ENCODE results near the gene IRAK1.

IRAK1 gene

DNA sequence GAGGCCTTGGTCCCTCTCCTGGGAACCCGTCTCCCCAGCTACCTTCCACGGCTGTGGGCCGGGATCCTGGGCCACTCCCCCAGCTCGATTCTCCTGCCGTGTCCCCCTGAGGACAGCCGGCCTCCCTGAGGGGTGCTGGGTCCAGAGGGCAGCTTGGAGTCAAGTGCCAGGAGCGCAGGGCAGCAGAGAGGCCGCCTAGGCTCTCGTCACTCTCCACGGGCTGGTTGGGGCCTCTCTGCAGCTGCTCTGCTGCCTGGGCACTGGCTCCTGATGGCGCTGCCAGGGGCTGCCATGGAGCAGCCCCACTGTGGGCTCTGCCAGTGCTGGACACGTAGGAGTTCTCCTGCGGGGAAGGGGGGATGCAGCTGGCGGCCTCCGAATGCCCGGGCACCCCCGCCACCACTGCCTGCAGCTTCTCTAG is 6.7 kb downstream of the IRAK1 start:
- no peaks in the 10 kb centered on the region for H4K20me1 ChIP-seq (ENCODE audit: insufficient read depth)
- 0 out of 2 replicates have a peak, but pooled peaks cover 5% of the 10 kb centered on the region for H3K36me3 ChIP-seq (ENCODE audit: insufficient read depth)
- H3K9ac ChIP-seq: no peak overlapping the region
- H3K27ac ChIP-seq: no peak overlapping the region
- H3K79me2 ChIP-seq (ENCODE audit: insufficient read depth, low read depth): peaks cover 21% of the 10 kb centered on the region
- H3K4me3 ChIP-seq (IDR thresholded peaks at IDR 0.05; ENCODE audit: insufficient read depth, low read depth, low read length): no peak overlapping the region
- H3K4me2 ChIP-seq: no peak overlapping the region
- no peak for TF ChIP-seq CTCF (conservative IDR thresholded peaks at IDR 0.05; ENCODE audit: low read depth, low read length)
- no peaks in the 10 kb centered on the region for H3K27me3 ChIP-seq (ENCODE audit: insufficient read depth, low read depth)
- peaks cover 50% of the 10 kb centered on the region for H3K4me1 ChIP-seq (ENCODE audit: low read depth, poor library complexity, severe bottlenecking)
- H2AFZ ChIP-seq (ENCODE audit: low read depth): no peak overlapping the region

GRCh38 chrX:154012336-154012991 is 7.2 kb downstream of the IRAK1 start:
- H3K27ac ChIP-seq: no peak overlapping the region
- TF ChIP-seq CTCF (conservative IDR thresholded peaks at IDR 0.05; ENCODE audit: low read depth, low read length): no peak
- H3K4me2 ChIP-seq: no peak overlapping the region
- no peaks in the 10 kb centered on the region for H4K20me1 ChIP-seq (ENCODE audit: insufficient read depth)
- H2AFZ ChIP-seq (ENCODE audit: low read depth): no peak overlapping the region
- H3K9ac ChIP-seq: no peak overlapping the region
- no peak overlapping the region for H3K4me3 ChIP-seq (IDR thresholded peaks at IDR 0.05; ENCODE audit: insufficient read depth, low read depth, low read length)
- H3K4me1 ChIP-seq (ENCODE audit: low read depth, poor library complexity, severe bottlenecking): peaks cover 52% of the 10 kb centered on the region
- H3K36me3 ChIP-seq (ENCODE audit: insufficient read depth): 0 out of 2 replicates have a peak, but pooled peaks cover 5% of the 10 kb centered on the region
- no peaks in the 10 kb centered on the region for H3K27me3 ChIP-seq (ENCODE audit: insufficient read depth, low read depth)
- H3K79me2 ChIP-seq (ENCODE audit: insufficient read depth, low read depth): peaks cover 16% of the 10 kb centered on the region

GRCh38 chrX:154011376-154012335 is 8.0 kb downstream of the IRAK1 start:
- TF ChIP-seq CTCF (conservative IDR thresholded peaks at IDR 0.05; ENCODE audit: low read depth, low read length): no peak
- peaks cover 44% of the 10 kb centered on the region for H3K4me1 ChIP-seq (ENCODE audit: low read depth, poor library complexity, severe bottlenecking)
- 0 out of 2 replicates have a peak, but pooled peaks cover 5% of the 10 kb centered on the region for H3K36me3 ChIP-seq (ENCODE audit: insufficient read depth)
- H3K4me2 ChIP-seq: no peak overlapping the region
- peaks cover 8% of the 10 kb centered on the region for H3K79me2 ChIP-seq (ENCODE audit: insufficient read depth, low read depth)
- H4K20me1 ChIP-seq (ENCODE audit: insufficient read depth): no peaks in the 10 kb centered on the region
- no peak overlapping the region for H3K4me3 ChIP-seq (IDR thresholded peaks at IDR 0.05; ENCODE audit: insufficient read depth, low read depth, low read length)
- no peak overlapping the region for H3K9ac ChIP-seq
- no peaks in the 10 kb centered on the region for H3K27me3 ChIP-seq (ENCODE audit: insufficient read depth, low read depth)
- no peak overlapping the region for H2AFZ ChIP-seq (ENCODE audit: low read depth)
- no peak overlapping the region; the same call in 1 of the 2 replicates for H3K27ac ChIP-seq

DNA sequence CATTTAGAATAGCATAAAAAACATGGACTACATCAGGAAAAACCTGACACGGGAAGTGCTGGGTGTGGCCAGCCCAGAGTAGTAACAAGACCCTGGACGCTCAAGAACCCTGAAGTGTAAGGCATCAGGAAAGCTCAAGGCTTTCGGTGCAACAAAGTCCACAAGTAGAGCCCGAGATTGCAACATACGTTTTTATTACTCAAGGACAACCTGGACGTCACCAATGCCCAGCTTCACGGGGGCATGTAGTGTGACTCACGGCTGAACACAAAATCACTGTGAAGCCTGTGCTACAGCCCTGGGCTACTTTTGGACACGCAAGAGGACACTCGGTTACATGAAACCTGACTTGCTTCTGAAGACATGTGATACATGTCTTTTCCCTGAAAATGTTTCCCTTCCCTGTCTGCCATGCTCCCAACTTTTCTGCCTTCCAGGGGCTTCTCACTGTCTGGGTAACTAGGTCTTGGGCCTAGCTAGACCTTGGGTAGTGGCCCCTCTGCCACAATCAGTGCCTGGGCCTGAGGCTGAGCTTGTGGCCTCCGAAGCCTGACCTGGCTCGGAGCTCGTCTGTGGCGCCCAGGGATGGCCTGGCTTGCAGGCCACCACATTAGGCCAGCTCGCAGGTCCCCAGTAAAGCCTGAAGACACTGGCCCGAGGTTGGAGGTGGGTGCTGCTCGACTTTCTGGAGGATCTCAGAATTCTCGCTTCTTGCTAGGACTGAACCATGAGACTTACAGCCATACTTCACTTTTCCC is 9.2 kb downstream of the IRAK1 start:
- H4K20me1 ChIP-seq (ENCODE audit: insufficient read depth): no peaks in the 10 kb centered on the region
- H3K27me3 ChIP-seq (ENCODE audit: insufficient read depth, low read depth): no peaks in the 10 kb centered on the region
- H3K4me3 ChIP-seq (IDR thresholded peaks at IDR 0.05; ENCODE audit: insufficient read depth, low read depth, low read length): no peak overlapping the region
- H3K4me1 ChIP-seq (ENCODE audit: low read depth, poor library complexity, severe bottlenecking): peaks cover 44% of the 10 kb centered on the region
- H2AFZ ChIP-seq (ENCODE audit: low read depth): no peak overlapping the region
- 0 out of 2 replicates have a peak, but pooled peaks cover 5% of the 10 kb centered on the region for H3K36me3 ChIP-seq (ENCODE audit: insufficient read depth)
- no peak for TF ChIP-seq CTCF (conservative IDR thresholded peaks at IDR 0.05; ENCODE audit: low read depth, low read length)
- H3K79me2 ChIP-seq (ENCODE audit: insufficient read depth, low read depth): no peaks in the 10 kb centered on the region
- H3K9ac ChIP-seq: no peak overlapping the region
- no peak overlapping the region for H3K27ac ChIP-seq
- no peak overlapping the region for H3K4me2 ChIP-seq
